ENCODE measurements around the gene SLC9A3. TPM values are rescaled to one million over a fixed set of nuclear protein-coding genes. Genes with fewer than 3 reads are reported as not detected.

Gene SLC9A3
- total RNA-seq, 6 donors from 2014 or later: 1.0 to 4.1 (median 1.9) TPM

DNA sequence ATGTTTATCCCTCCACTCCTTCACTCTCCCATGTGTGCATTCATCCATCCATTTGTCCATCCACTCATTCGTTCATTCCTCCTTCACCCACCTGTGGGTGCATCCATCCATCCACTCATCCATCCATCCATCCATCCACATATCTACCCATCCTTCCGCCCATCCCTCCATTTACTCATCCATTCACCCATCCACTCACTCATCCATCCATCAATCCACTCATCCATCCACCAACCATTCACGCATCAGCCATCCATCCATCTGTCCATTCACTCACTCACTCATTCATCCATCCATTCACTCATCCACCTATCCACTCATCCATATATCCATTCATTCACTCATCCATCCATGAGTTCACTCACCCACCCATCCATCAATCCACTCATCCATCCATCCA lies 7.3 kb downstream of the SLC9A3 start:
- Histone ChIP-seq H3K27me3 (peaks cover 0 to 12% (median under 1%) of the 10 kb centered on the region in 4 donors), H3K4me3 (no peak overlapping the region), H3K9me3 (no peaks in the 10 kb centered on the region), H3K4me1 (no peaks in the 10 kb centered on the region), H3K36me3 (no peaks in the 10 kb centered on the region), H3K27ac (no peak overlapping the region)
- DNase-seq (no peak), ATAC-seq (ENCODE audit: low FRiP score in 2 of 2) (no peak)
- TF ChIP-seq POLR2A (IDR thresholded peaks at IDR 0.05) (no peak), EP300 (IDR thresholded peaks at IDR 0.05) (no peak), POLR2AphosphoS5 (IDR thresholded peaks at IDR 0.05) (no peak)
- TF ChIP-seq, protein P1, sequence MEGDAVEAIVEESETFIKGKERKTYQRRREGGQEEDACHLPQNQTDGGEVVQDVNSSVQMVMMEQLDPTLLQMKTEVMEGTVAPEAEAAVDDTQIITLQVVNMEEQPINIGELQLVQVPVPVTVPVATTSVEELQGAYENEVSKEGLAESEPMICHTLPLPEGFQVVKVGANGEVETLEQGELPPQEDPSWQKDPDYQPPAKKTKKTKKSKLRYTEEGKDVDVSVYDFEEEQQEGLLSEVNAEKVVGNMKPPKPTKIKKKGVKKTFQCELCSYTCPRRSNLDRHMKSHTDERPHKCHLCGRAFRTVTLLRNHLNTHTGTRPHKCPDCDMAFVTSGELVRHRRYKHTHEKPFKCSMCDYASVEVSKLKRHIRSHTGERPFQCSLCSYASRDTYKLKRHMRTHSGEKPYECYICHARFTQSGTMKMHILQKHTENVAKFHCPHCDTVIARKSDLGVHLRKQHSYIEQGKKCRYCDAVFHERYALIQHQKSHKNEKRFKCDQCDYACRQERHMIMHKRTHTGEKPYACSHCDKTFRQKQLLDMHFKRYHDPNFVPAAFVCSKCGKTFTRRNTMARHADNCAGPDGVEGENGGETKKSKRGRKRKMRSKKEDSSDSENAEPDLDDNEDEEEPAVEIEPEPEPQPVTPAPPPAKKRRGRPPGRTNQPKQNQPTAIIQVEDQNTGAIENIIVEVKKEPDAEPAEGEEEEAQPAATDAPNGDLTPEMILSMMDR (IDR thresholded peaks at IDR 0.05): no peak
- WGBS, 2 donors: 91% methylated on average over 3 of the region's 3 CpGs

DNA sequence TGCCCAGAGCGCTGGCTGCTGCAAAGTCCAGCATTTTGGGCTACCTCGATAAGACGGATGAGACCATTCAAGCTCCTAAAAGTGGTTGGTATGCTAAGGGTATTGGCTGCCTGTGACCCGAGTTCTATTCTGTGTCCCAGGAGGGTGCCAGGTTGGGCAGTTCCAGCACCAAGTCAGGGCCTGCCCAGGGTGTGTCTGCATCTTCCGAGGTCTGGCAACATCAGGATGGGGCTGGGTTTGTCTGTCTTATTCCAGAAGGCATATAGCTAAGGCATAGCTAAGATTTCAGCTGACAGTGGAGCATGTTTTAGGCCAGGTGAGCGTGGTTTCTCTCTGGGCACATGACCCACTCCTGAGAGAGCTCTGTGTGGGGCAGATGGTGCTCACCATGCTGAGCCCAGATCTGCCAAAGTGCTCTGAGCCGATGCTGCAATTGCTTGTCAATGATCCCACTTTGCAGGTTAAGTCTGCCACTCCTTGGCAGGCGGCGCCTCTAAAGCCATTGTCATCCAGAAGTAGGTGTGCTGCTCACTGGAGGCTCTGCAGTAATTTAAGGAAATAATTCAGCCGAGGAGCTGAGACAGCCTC lies 7.8 kb downstream of the SLC9A3 start:
- DNase-seq (no peak), ATAC-seq (ENCODE audit: low FRiP score in 2 of 2) (no peak)
- Histone ChIP-seq H3K36me3 (no peaks in the 10 kb centered on the region), H3K27ac (no peak overlapping the region), H3K27me3 (peaks cover 0 to 8% (median 0%) of the 10 kb centered on the region in 4 donors), H3K9me3 (no peaks in the 10 kb centered on the region), H3K4me3 (no peak overlapping the region), H3K4me1 (no peaks in the 10 kb centered on the region)
- TF ChIP-seq POLR2A (IDR thresholded peaks at IDR 0.05): no peak
- no peak for TF ChIP-seq EP300 (IDR thresholded peaks at IDR 0.05)
- TF ChIP-seq, protein P1 (IDR thresholded peaks at IDR 0.05): no peak
- TF ChIP-seq POLR2AphosphoS5 (IDR thresholded peaks at IDR 0.05): no peak
- WGBS, 2 donors: 75 to 82% methylated on average over 6 to 10 of the region's 10 CpGs

DNA sequence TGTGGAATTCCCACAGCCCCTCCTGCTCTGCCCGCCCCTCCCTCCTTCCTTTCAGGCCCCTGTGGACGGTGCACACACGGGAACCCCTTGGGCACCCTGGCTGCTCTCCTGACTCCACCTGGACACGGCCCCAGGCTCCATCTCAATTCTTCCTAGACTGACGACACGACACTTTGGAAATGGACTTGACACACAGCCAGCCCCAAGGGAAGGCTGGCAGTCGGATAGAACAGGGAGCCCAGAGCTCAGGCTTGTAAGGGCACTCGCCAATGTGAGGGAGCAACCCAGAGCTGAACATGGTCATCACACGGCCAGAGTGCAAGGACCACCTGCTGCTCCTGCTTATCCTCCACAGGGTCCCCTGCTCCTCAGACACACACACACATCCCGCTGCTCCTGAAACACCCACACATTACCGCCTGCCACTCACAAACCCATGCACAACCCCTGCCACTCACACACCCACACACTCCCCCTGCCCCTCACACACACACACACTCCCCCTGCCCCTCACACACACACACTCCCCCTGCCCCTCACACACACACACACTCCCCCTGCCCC lies 8.9 kb downstream of the SLC9A3 start:
- H3K36me3 ChIP-seq: no peaks in the 10 kb centered on the region
- DNase-seq (no peak), ATAC-seq (ENCODE audit: low FRiP score in 2 of 2) (no peak)
- H3K4me3 ChIP-seq: no peak overlapping the region
- TF ChIP-seq POLR2AphosphoS5 (IDR thresholded peaks at IDR 0.05): no peak
- no peak for TF ChIP-seq POLR2A (IDR thresholded peaks at IDR 0.05)
- no peak for TF ChIP-seq EP300 (IDR thresholded peaks at IDR 0.05)
- TF ChIP-seq, protein P1 (IDR thresholded peaks at IDR 0.05): no peak
- H3K27ac ChIP-seq: no peak overlapping the region
- H3K27me3 ChIP-seq: peaks cover 0 to 2% (median 0%) of the 10 kb centered on the region in 4 donors
- WGBS, 2 donors: 41 to 43% methylated on average over 11 of the region's 11 CpGs
- no peaks in the 10 kb centered on the region for H3K9me3 ChIP-seq
- no peaks in the 10 kb centered on the region for H3K4me1 ChIP-seq

DNA sequence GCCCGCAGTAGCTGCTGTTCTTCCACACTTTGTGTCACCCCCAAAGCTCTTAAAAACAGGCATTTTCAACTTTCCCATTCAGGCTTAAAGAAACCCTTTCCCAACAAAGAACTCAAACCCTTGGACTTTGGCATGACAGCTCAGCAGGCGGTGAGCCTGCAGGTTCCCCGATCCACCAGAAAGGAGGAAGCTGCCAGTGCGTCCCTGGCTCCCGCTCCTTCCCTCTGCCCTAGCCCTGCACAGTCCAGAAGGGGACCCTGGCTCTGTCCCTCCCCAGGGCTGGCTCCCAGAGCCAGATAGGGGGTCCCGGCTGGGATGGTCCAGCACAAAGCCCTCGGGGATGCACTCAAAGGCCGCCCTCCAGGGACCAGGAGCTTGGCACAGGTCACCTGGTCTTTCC lies 9.6 kb downstream of the SLC9A3 start:
- 70 to 84% methylated on average over 5 of the region's 8 CpGs for WGBS, 2 donors
- H3K27me3 ChIP-seq: no peaks in the 10 kb centered on the region
- no peaks in the 10 kb centered on the region for H3K4me1 ChIP-seq

More for the DNA sequence above, 9.6 kb downstream of the SLC9A3 start:
- DNase-seq (no peak), ATAC-seq (ENCODE audit: low FRiP score in 2 of 2) (no peak)
- Histone ChIP-seq H3K4me3 (no peak overlapping the region), H3K27ac (no peak overlapping the region), H3K36me3 (no peaks in the 10 kb centered on the region), H3K9me3 (no peaks in the 10 kb centered on the region)
- TF ChIP-seq EP300 (IDR thresholded peaks at IDR 0.05): no peak
- TF ChIP-seq POLR2AphosphoS5 (IDR thresholded peaks at IDR 0.05): no peak
- TF ChIP-seq, protein P1 (IDR thresholded peaks at IDR 0.05): no peak
- TF ChIP-seq POLR2A (IDR thresholded peaks at IDR 0.05): no peak
